H1 (cell line): Measurements from ENCODE around the gene GYPC. TPM values are rescaled to one million over a fixed set of nuclear protein-coding genes. Genes with fewer than 3 reads are reported as not detected.

Source experiments
- CTCF ChIA-PET: fragments of 300-600 bp; sonication (Branson Sonifier 250); formaldehyde crosslinking; loops from one replicate; lab custom pipeline; 2021; ENCODE audit not compliant: partially characterized antibody; lab: Charles Lee
- POLR2A ChIA-PET: fragments of 300-600 bp; sonication (Branson Sonifier 250); formaldehyde crosslinking; loops from one replicate; lab custom pipeline; 2021; ENCODE audit warnings: inconsistent platforms; ENCODE audit not compliant: partially characterized antibody; lab: Charles Lee
- DNase-seq, 2 experiments: peaks; one replicate each; pipeline versions ENCODE4 v3.0.0 to v3.0.0-alpha.2; 2010 to 2022; ENCODE audit warnings: low spot score in 2 of 2, low read depth in 1 of 2, mixed read lengths in 1 of 2
- FAIRE-seq: peaks from 2 replicates; lab custom pipeline; 2011; peaks lifted over from hg19 to GRCh38; lab: Jason Lieb, UNC
- H2AFZ ChIP-seq: 2 replicates; pipeline ENCODE4 v1.8.1; 2012; ENCODE audit warnings: low read length, inconsistent platforms
- H2AK5ac ChIP-seq: 2 replicates; pipeline ENCODE4 v1.6.1; 2013; ENCODE audit warnings: low read depth, low read length
- H2BK120ac ChIP-seq: replicated peaks from 2 replicates; pipeline ENCODE3; 2013; ENCODE audit warnings: low read depth, low read length, inconsistent platforms
- H2BK12ac ChIP-seq: 2 replicates; pipeline ENCODE4 v1.6.1; 2013; ENCODE audit warnings: low read depth, low read length
- H2BK15ac ChIP-seq: 2 replicates; pipeline ENCODE4 v1.6.1; 2013; ENCODE audit warnings: low read length
- H2BK20ac ChIP-seq: 2 replicates; pipeline ENCODE4 v1.6.1; 2013; ENCODE audit warnings: low read length
- H2BK5ac ChIP-seq: 2 replicates; pipeline ENCODE4 v1.6.1; 2013; ENCODE audit warnings: low read depth, low read length
- H3K14ac ChIP-seq: 2 replicates; pipeline ENCODE4 v1.6.1; 2013; ENCODE audit warnings: inconsistent platforms; ENCODE audit not compliant: insufficient read length
- H3K18ac ChIP-seq: 2 replicates; pipeline ENCODE4 v1.6.1; 2013; ENCODE audit warnings: low read length; ENCODE audit errors: extremely low read depth
- H3K23ac ChIP-seq: 2 replicates; pipeline ENCODE4 v1.6.1; 2013; ENCODE audit warnings: inconsistent platforms; ENCODE audit not compliant: insufficient read length
- H3K23me2 ChIP-seq: 2 replicates; pipeline ENCODE4 v1.6.1; 2013; ENCODE audit warnings: low read depth, low read length
- H3K27ac ChIP-seq: 2 replicates; pipeline ENCODE4 v1.6.1; 2011; ENCODE audit warnings: low read depth, low read length, inconsistent platforms
- H3K27me3 ChIP-seq, 4 experiments: replicated peaks in 1 of 4; 1 replicate in 1 of 4; 2 replicates in 3 of 4; pipeline versions ENCODE4 v1.6.1 to v1.8.1; 2011 to 2013; ENCODE audit warnings: low read length in 3 of 4, mild to moderate bottlenecking in 3 of 4, inconsistent platforms in 2 of 4, mixed read lengths in 2 of 4, moderate library complexity in 1 of 4; ENCODE audit not compliant: control insufficient read depth in 3 of 4, insufficient read depth in 3 of 4; ENCODE audit errors: extremely low read depth in 1 of 4
- H3K36me3 ChIP-seq, 4 experiments: 2 replicates each; pipeline versions ENCODE4 v1.6.1 to v1.8.1; 2011 to 2013; ENCODE audit warnings: mild to moderate bottlenecking in 4 of 4, low read length in 3 of 4, moderate library complexity in 2 of 4, control low read depth in 1 of 4, inconsistent platforms in 1 of 4; ENCODE audit not compliant: insufficient read depth in 4 of 4, control insufficient read depth in 2 of 4
- H3K4ac ChIP-seq: replicated peaks from 2 replicates; pipeline ENCODE3; 2013; ENCODE audit warnings: low read length, low read depth, mixed read lengths, inconsistent platforms; ENCODE audit not compliant: insufficient read length
- H3K4me1 ChIP-seq, 4 experiments: replicated peaks in 1 of 4; 1 replicate in 1 of 4; 2 replicates in 3 of 4; pipeline versions ENCODE4 v1.6.1 to v1.8.1; 2011 to 2013; ENCODE audit warnings: low read length in 3 of 4, inconsistent platforms in 2 of 4, mixed read lengths in 1 of 4; ENCODE audit not compliant: insufficient read depth in 4 of 4, control insufficient read depth in 3 of 4
- H3K4me2 ChIP-seq, 2 experiments: 2 replicates each; pipeline versions ENCODE4 v1.6.1 to v1.8.1; 2011 to 2013; ENCODE audit warnings: low read depth in 2 of 2, low read length in 2 of 2, control low read depth in 1 of 2, inconsistent platforms in 1 of 2, mild to moderate bottlenecking in 1 of 2; ENCODE audit not compliant: insufficient read depth in 1 of 2
- H3K4me3 ChIP-seq, 4 experiments: fragments of 200-600, 300-600 bp in 1 of 4; sonication (generic), shearing (Covaris generic), sonication (Bioruptor Twin) in 1 of 4; 2 replicates each; pipeline versions ENCODE4 v1.5.1 to v1.8.1; 2011 to 2016; ENCODE audit warnings: low read length in 4 of 4, low read depth in 3 of 4, control low read depth in 2 of 4, inconsistent platforms in 2 of 4, mild to moderate bottlenecking in 2 of 4, mixed read lengths in 1 of 4, moderate library complexity in 1 of 4; ENCODE audit not compliant: insufficient read depth in 2 of 4; ENCODE audit errors: extremely low read depth in 1 of 4
- H3K56ac ChIP-seq: replicated peaks from 2 replicates; pipeline ENCODE3; 2013; ENCODE audit warnings: low read depth, mild to moderate bottlenecking, mixed read lengths, low read length, inconsistent platforms; ENCODE audit not compliant: insufficient read length
- H3K79me1 ChIP-seq: 2 replicates; pipeline ENCODE4 v1.6.1; 2013; ENCODE audit warnings: low read depth, low read length, control low read depth
- H3K79me2 ChIP-seq, 2 experiments: 2 replicates each; pipeline versions ENCODE4 v1.6.1 to v1.8.1; 2012 to 2013; ENCODE audit warnings: low read length in 2 of 2, mild to moderate bottlenecking in 2 of 2, inconsistent platforms in 1 of 2; ENCODE audit not compliant: insufficient read depth in 2 of 2, control insufficient read depth in 1 of 2
- H3K9ac ChIP-seq, 4 experiments: replicated peaks in 1 of 4; 1 replicate in 1 of 4; 2 replicates in 3 of 4; pipeline versions ENCODE4 v1.6.1 to v1.8.1; 2011 to 2013; ENCODE audit warnings: low read depth in 3 of 4, low read length in 3 of 4, control low read depth in 2 of 4, mild to moderate bottlenecking in 2 of 4, moderate library complexity in 2 of 4, inconsistent platforms in 1 of 4; ENCODE audit errors: extremely low read depth in 1 of 4
- H3K9me3 ChIP-seq, 2 experiments: 2 replicates each; pipeline versions ENCODE4 v1.6.1 to v1.8.1; 2012 to 2013; ENCODE audit warnings: mild to moderate bottlenecking in 2 of 2, moderate library complexity in 2 of 2, control low read depth in 1 of 2, inconsistent platforms in 1 of 2, low read depth in 1 of 2, low read length in 1 of 2, mixed read lengths in 1 of 2; ENCODE audit not compliant: insufficient read depth in 2 of 2
- H4K20me1 ChIP-seq, 2 experiments: replicated peaks in 1 of 2; 2 replicates each; pipeline versions ENCODE3 to v1.8.1; 2011 to 2013; ENCODE audit warnings: inconsistent platforms in 2 of 2, low read length in 2 of 2, mild to moderate bottlenecking in 1 of 2; ENCODE audit not compliant: insufficient read depth in 2 of 2, control insufficient read depth in 1 of 2
- H4K5ac ChIP-seq: 2 replicates; pipeline ENCODE4 v1.6.1; 2013; ENCODE audit warnings: low read length, low read depth, mixed read lengths, inconsistent platforms; ENCODE audit not compliant: insufficient read length
- H4K8ac ChIP-seq: 2 replicates; pipeline ENCODE4 v1.8.0; 2013; ENCODE audit warnings: mild to moderate bottlenecking, moderate library complexity, low read length, inconsistent platforms; ENCODE audit not compliant: insufficient read depth; ENCODE audit errors: extremely low read depth
- H4K91ac ChIP-seq: replicated peaks from 2 replicates; pipeline ENCODE3; 2013; ENCODE audit warnings: low read length, mixed read lengths, inconsistent platforms; ENCODE audit not compliant: insufficient read length
- ATF2 ChIP-seq: IDR thresholded peaks from 2 replicates; pipeline ENCODE4 v1.6.1; 2012; ENCODE audit warnings: low read length, inconsistent platforms
- BACH1 ChIP-seq: IDR thresholded peaks from 2 replicates; pipeline ENCODE4 v1.6.1; 2012; ENCODE audit warnings: low read length, improper control_type of control experiment
- CHD2 ChIP-seq: IDR thresholded peaks from 2 replicates; pipeline ENCODE4 v1.6.1; 2012; ENCODE audit warnings: low read length, improper control_type of control experiment
- HDAC2 ChIP-seq, 2 experiments: fragments of 300-600 bp in 1 of 2; sonication (generic) in 1 of 2; IDR thresholded peaks; 2 replicates each; pipeline ENCODE4 v1.6.1; 2011 to 2012; ENCODE audit warnings: low read depth in 2 of 2, low read length in 2 of 2, mild to moderate bottlenecking in 2 of 2, moderate library complexity in 2 of 2, borderline replicate concordance in 1 of 2, inconsistent platforms in 1 of 2
- NANOG ChIP-seq: IDR thresholded peaks from 2 replicates; pipeline ENCODE4 v1.6.1; 2011; ENCODE audit warnings: low read length, low read depth, mild to moderate bottlenecking, inconsistent platforms; ENCODE audit not compliant: insufficient read depth, poor library complexity, severe bottlenecking
- YY1 ChIP-seq: IDR thresholded peaks from 2 replicates; pipeline ENCODE4 v1.6.1; 2011; ENCODE audit warnings: low read depth, mild to moderate bottlenecking, low read length
- WGBS, 2 experiments: shearing (Covaris generic) in 1 of 2; methylation state at CpG; one replicate each; pipeline versions ENCODE4 v1.1.6 to v1.1.7; 2013 to 2015; ENCODE audit warnings: low lambda C conversion rate in 2 of 2, mixed read lengths in 2 of 2, inconsistent platforms in 1 of 2, low coverage in 1 of 2, missing lambda C conversion rate in 1 of 2; ENCODE audit not compliant: insufficient replicate concordance in 2 of 2, insufficient coverage in 1 of 2, insufficient read length in 1 of 2; ENCODE audit errors: extremely low coverage in 1 of 2, missing lambda C conversion rate in 1 of 2; 5-methylcytosine and 5-hydroxymethylcytosine counted together
- polyA plus RNA-seq, 7 experiments: library from polyadenylated mRNA; depleted of rRNA in 3 of 7; stranded (reverse) in 5 of 7; unstranded in 2 of 7; fragments of >200 nt in 5 of 7; fragments of 200-250 nt in 2 of 7; gene quantifications; 1 replicate in 5 of 7; 2 replicates in 1 of 7; 4 replicates in 1 of 7; pipeline versions ENCODE4 v1.2.1 to v1.2.3, GENCODE V29; 2011 to 2013; ENCODE audit warnings: missing spikeins in 2 of 7, mixed read lengths in 2 of 7
- total RNA-seq: library from RNA; stranded (reverse); fragmentation: NEBNext Ultra II Directional; extraction: Animal tissue kit (Norgen Biotek cat#: 25700); gene quantifications from 2 replicates; pipeline ENCODE4 v1.2.1, GENCODE V29; 2021

The GYPC gene
- total and polyA plus RNA-seq, 2 of the 8 experiments (the other 6 are each of a cell fraction or from before 2014, with no cell fraction given): 26.8 to 53.6 TPM

GRCh38 chr2:126650994-126651393 lies 5.0 kb upstream of the GYPC start:
- Histone ChIP-seq H2BK20ac (no peak overlapping the region), H3K9ac (no peak overlapping the region), H3K4me2 (no peak overlapping the region), H3K36me3 (no peaks in the 10 kb centered on the region)
- peak in 1 of 2 experiments; percentile 3 for DNase-seq
- WGBS, 2 experiments: 89% methylated on average over 3 of the region's 3 CpGs; no CpG with 5 or more reads in 1 of the 2 experiments
- FAIRE-seq: no peak
- TF ChIP-seq ATF2: no peak
- no peak for TF ChIP-seq YY1
- no peak for TF ChIP-seq HDAC2 (IDR thresholded peaks at IDR 0.05; ENCODE audit: borderline replicate concordance in 1 of 2, low read depth in 2 of 2, low read length in 2 of 2)
- TF ChIP-seq NANOG: no peak
- TF ChIP-seq CHD2: no peak
- TF ChIP-seq BACH1: no peak
- TF ChIP-seq, all 59 proteins: peak for 0
- Histone ChIP-seq H4K91ac (no peak overlapping the region), H2BK12ac (no peak overlapping the region), H2BK5ac (no peak overlapping the region), H3K4me1 (peaks cover 4 to 10% (median 6%) of the 10 kb centered on the region in 4 experiments; a peak in 5 of 7 replicates), H3K79me1 (no peaks in the 10 kb centered on the region), H3K4me3 (no peak overlapping the region), H4K8ac (no peak overlapping the region), H2BK15ac (no peak overlapping the region), H3K56ac (no peak overlapping the region), H3K23me2 (peaks cover 2% of the 10 kb centered on the region; the same call in 1 of the 2 replicates), H4K5ac (no peak overlapping the region), H3K18ac (no peak overlapping the region), H3K23ac (no peak overlapping the region), H3K27ac (no peak overlapping the region), H2AFZ (no peak overlapping the region), H3K9me3 (no peaks in the 10 kb centered on the region), H4K20me1 (no peaks in the 10 kb centered on the region), H3K4ac (no peak overlapping the region), H3K79me2 (no peaks in the 10 kb centered on the region), H2AK5ac (no peak overlapping the region), H3K27me3 (peaks cover 0 to 8% (median 6%) of the 10 kb centered on the region in 4 experiments; a peak in 4 of 7 replicates), H3K14ac (no peak overlapping the region), H2BK120ac (no peak overlapping the region)
- ChIA-PET CTCF (interaction anchor here (1.9 to 3.6 kb wide), 2 partner anchors 8 to 123 kb away, joined by 5 to 12 read pairs; no protein-coding TSS in a partner anchor), POLR2A (no interaction called here)
